Parathyroid adenoma (tissue), 2 donors: Measurements from ENCODE around the gene UNC13A.
A peak's percentile ranks its signal among the peaks of the same experiment; 100 is the strongest.

Experiments
- H2AFZ ChIP-seq: fragments of 300-600 bp; sonication (generic); one replicate; pipeline ENCODE4 v1.7.0; 2017; ENCODE audit warnings: antibody characterized with exemption, mild to moderate bottlenecking
- H3K27ac ChIP-seq: fragments of 300-600 bp; sonication (generic); one replicate; pipeline ENCODE4 v1.7.0; 2017
- H3K27me3 ChIP-seq: fragments of 300-600 bp; sonication (generic); one replicate; pipeline ENCODE4 v1.7.0; 2017; ENCODE audit warnings: low read length; ENCODE audit not compliant: control insufficient read depth, insufficient read depth
- H3K36me3 ChIP-seq: fragments of 300-600 bp; sonication (generic); one replicate; pipeline ENCODE4 v1.7.0; 2017; ENCODE audit warnings: low read length; ENCODE audit not compliant: control insufficient read depth, insufficient read depth
- H3K4me1 ChIP-seq: fragments of 300-600 bp; sonication (generic); one replicate; pipeline ENCODE4 v1.7.0; 2017; ENCODE audit warnings: control low read depth
- H3K4me2 ChIP-seq: fragments of 300-600 bp; sonication (generic); one replicate; pipeline ENCODE4 v1.7.0; 2017; ENCODE audit warnings: low read length
- H3K4me3 ChIP-seq: fragments of 300-600 bp; sonication (generic); one replicate; pipeline ENCODE4 v1.7.0; 2017; ENCODE audit warnings: low read depth, low read length
- H3K79me2 ChIP-seq: fragments of 300-600 bp; sonication (generic); one replicate; pipeline ENCODE4 v1.7.0; 2017; ENCODE audit warnings: control low read depth
- H3K9ac ChIP-seq: fragments of 300-600 bp; sonication (generic); one replicate; pipeline ENCODE4 v1.7.0; 2017; ENCODE audit warnings: mild to moderate bottlenecking
- H3K9me3 ChIP-seq: fragments of 300-600 bp; sonication (generic); one replicate; pipeline ENCODE4 v1.7.0; 2017; ENCODE audit warnings: low read length; ENCODE audit not compliant: control insufficient read depth
- TF ChIP-seq, protein P1 (sequence below): fragments of 300-600 bp; sonication (generic); IDR thresholded peaks from one replicate; pipeline ENCODE4 v1.7.0; 2017; ENCODE audit warnings: antibody characterized with exemption, mild to moderate bottlenecking
- donor health status: primary hyperparathyroidism.

The UNC13A gene

DNA sequence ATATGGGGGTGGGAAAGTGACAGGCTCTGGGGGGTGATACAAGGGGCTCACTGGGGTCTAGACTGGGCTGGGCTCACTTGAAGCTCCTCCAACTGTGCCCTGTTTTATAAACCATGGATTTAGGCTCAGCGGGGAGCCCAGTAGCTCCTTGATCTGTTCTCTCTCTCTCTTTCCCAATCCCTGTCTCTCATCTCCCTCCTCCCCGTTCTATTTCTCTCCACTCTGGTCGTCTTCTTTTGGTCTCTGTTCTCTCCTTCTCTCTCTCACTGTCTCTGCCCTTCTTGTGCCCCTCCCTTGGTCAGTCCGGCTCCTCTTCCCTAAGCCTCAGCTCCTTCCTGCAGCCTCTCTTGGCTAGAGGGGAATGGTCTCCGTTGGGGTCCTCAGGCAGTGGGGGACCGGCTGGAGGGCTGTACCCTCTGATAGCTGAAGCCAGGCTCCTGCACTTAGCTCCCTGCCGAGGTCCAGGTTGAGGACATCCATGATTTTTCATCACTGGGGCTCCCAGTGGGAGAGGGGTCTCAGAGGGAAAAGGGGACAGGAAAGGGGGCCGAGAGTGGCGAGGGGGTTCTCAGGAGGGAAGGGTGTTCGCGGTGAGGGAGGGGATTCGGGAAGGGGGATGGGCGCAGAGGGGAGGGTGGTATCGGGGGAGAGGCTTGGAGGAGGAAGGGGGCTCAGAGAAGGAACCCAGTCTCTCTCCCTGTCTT is 8.5 kb downstream of the UNC13A start:
- Histone ChIP-seq H3K36me3 (no peaks in the 10 kb centered on the region), H3K4me3 (no peak overlapping the region), H3K9ac (no peak overlapping the region), H2AFZ (peak overlapping the region; percentile 59), H3K27me3 (peaks cover 3% of the 10 kb centered on the region), H3K27ac (peak overlapping the region; percentile 52), H3K79me2 (peaks cover 13% of the 10 kb centered on the region), H3K9me3 (no peaks in the 10 kb centered on the region), H3K4me1 (peaks cover 5% of the 10 kb centered on the region), H3K4me2 (peak overlapping the region; percentile 6)
- TF ChIP-seq, protein P1, sequence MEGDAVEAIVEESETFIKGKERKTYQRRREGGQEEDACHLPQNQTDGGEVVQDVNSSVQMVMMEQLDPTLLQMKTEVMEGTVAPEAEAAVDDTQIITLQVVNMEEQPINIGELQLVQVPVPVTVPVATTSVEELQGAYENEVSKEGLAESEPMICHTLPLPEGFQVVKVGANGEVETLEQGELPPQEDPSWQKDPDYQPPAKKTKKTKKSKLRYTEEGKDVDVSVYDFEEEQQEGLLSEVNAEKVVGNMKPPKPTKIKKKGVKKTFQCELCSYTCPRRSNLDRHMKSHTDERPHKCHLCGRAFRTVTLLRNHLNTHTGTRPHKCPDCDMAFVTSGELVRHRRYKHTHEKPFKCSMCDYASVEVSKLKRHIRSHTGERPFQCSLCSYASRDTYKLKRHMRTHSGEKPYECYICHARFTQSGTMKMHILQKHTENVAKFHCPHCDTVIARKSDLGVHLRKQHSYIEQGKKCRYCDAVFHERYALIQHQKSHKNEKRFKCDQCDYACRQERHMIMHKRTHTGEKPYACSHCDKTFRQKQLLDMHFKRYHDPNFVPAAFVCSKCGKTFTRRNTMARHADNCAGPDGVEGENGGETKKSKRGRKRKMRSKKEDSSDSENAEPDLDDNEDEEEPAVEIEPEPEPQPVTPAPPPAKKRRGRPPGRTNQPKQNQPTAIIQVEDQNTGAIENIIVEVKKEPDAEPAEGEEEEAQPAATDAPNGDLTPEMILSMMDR = no peak

DNA sequence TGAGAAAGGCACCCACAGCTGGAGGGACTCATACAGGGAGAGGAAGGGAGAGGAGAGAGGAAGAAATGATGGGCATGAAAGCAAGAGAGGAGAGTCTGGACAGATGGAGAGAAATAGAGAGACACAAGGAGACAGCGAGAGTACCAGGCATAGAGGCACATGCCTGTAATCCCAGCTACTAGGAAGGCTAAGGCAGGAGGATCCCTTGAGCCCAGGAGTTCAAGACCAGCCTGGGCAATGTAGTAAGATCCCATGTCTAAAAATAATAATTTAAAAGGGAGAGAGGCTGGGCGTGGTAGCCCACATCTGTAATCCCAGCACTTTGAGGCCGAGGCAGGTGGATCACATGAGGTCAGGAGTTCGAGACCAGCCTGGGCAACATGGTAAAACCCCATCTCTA is 9.3 kb downstream of the UNC13A start:
- Histone ChIP-seq H3K9ac (no peak overlapping the region), H3K4me2 (no peak overlapping the region), H3K27me3 (peaks cover 3% of the 10 kb centered on the region), H3K27ac (no peak overlapping the region), H3K4me3 (no peak overlapping the region), H3K4me1 (peaks cover 5% of the 10 kb centered on the region), H3K36me3 (no peaks in the 10 kb centered on the region), H3K79me2 (peaks cover 13% of the 10 kb centered on the region), H2AFZ (no peak overlapping the region), H3K9me3 (no peaks in the 10 kb centered on the region)
- TF ChIP-seq, protein P1 = no peak

DNA sequence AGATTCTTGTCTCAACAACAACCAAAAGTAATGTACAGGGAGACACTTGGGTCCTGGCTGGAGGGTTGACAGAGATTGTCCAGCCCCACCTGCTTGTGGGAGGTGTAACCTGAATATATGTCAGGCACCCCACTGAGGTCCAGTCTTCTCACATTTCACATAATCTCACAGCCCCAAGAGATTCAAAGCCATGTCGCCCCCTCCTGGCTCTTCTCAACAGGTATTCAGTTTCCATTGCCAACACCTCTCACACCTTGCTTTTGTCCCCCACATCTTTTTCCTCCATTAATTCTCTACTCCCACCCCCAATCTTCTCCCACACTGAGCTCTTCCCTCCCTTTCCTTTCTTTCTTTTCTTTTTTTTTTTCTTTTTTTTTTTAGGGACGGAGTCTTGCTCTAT is 11.2 kb downstream of the UNC13A start:
- Histone ChIP-seq H3K9me3 (no peaks in the 10 kb centered on the region), H3K27me3 (peaks cover 3% of the 10 kb centered on the region), H3K27ac (no peak overlapping the region), H3K4me2 (no peak overlapping the region), H3K9ac (no peak overlapping the region), H3K36me3 (no peaks in the 10 kb centered on the region), H3K79me2 (peaks cover 16% of the 10 kb centered on the region), H2AFZ (no peak overlapping the region), H3K4me1 (peaks cover 5% of the 10 kb centered on the region), H3K4me3 (no peak overlapping the region)
- TF ChIP-seq, protein P1 = no peak

DNA sequence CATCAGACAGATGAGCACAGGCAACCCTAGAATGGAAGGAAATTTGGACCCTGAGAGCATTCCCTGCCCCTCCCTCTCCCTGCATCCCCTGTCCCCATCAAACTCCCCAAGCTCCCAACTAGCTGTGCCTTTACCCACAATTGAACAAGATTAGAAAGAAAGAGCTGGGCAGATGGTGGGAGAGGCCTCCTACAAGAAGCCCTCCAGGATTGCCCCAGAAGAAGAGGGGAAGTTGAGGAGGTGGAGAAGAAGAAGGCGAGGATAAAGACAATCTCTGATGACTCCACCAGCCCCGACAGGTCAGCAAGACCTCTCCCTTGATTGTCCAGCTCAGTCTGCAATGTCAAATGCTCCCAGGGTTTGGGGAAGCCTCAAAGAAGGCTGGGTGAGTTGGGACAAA is 11.9 kb downstream of the UNC13A start:
- H3K79me2 ChIP-seq = peaks cover 16% of the 10 kb centered on the region
- TF ChIP-seq, protein P1 = no peak
- no peak overlapping the region for H2AFZ ChIP-seq
- no peak overlapping the region for H3K4me2 ChIP-seq
- H3K36me3 ChIP-seq = no peaks in the 10 kb centered on the region
- H3K4me3 ChIP-seq = no peak overlapping the region
- peaks cover 5% of the 10 kb centered on the region for H3K4me1 ChIP-seq
- H3K27me3 ChIP-seq = peaks cover 3% of the 10 kb centered on the region
- no peak overlapping the region for H3K9ac ChIP-seq
- no peak overlapping the region for H3K27ac ChIP-seq
- H3K9me3 ChIP-seq = no peaks in the 10 kb centered on the region
